Measurements from ENCODE around the gene CERKL.

Gene CERKL

DNA sequence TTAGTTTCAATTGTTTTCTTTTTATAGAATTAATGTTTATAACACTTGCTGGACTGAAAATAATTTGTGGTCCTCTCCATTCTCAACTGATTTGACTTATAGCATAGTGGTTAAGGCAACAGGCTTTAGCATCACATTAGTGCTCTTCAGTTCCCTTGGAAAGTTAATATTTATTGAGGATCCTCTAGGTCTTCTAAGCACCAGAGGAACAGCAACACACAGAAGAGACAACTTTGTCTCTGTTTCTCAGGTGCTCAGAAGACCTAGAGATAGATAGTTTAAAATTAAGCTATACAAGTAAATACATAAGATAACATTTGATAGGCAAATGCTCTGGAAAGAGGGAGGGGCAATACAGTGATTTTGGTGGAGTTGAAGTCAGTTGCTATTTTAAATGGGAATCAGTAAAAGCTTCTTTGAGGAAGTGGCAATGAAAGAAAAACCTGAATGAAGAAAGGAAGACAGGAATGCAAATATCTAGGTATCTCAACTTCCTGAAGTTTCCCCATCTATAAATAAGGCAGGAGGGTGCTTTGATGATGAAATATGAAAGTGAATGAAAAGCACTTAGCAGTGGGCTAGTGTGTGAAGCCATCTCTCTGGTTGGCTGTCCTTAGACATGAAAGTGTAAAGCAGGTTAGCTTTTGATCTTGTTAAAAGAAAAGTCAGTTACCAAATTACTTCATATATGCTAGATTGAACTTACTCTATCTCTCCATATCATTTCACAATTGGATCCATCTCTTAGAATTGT is 15.5 kb upstream of the CERKL start:
- no peak for TF ChIP-seq JUND (IDR thresholded peaks at IDR 0.05; ENCODE audit: low read depth)
- DNase-seq (ENCODE audit: low read depth in 1 of 2, low spot score in 1 of 2) = no peak
- in situ Hi-C loops (cut with HindIII; ENCODE audit: low pct_unique_long_range_greater_than_20kb, low sequenced_read_pairs) = no loop called here

DNA sequence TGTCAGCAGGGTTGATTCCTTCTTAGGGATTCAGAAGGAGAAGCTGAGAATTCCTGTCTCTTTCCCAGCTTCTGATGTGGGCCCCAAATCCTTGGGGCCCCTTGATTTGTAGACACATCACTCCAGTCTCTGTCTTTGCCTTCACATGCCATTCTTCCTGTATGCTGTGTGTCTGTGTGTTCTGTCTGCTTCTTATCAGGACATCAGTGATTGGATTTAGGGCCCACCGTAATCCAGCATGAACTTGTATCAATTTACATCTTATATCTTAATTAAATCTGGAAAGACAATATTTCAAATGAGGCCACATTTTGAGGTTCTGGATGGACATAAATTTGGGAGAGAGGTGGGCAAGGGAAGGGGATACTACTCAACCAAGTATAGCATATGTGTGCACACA is 13.7 kb upstream of the CERKL start:
- no peak for DNase-seq (ENCODE audit: low read depth in 1 of 2, low spot score in 1 of 2)
- in situ Hi-C loops (cut with HindIII; ENCODE audit: low pct_unique_long_range_greater_than_20kb, low sequenced_read_pairs) = no loop called here
- no peak for TF ChIP-seq JUND (IDR thresholded peaks at IDR 0.05; ENCODE audit: low read depth)

- in situ Hi-C loops (cut with HindIII; ENCODE audit: low pct_unique_long_range_greater_than_20kb, low sequenced_read_pairs) = no loop called here
- no peak for DNase-seq (ENCODE audit: low read depth in 1 of 2, low spot score in 1 of 2)
- TF ChIP-seq JUND (IDR thresholded peaks at IDR 0.05; ENCODE audit: low read depth) = no peak
Observed at GRCh38 chr2:181667234-181667633, 10.3 kb upstream of the CERKL start.

DNA sequence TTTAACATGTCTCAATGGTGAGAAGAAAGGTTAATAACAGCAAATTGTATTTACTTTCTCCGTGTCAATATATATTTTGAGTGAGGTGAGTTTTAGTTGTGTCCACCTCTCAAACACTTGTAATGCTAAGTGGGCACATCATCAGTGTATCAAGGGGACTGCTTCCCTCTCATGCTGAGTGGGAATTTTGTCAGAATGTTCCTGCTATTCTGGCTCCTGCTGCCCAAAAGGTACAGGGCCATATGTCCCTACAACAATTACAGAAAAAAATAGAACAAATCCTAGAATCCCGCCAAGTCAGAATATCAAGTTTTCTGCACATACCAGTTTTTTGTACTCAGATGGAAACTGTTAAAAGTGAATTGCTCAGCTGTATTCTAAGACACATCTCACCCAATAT is 5.4 kb upstream of the CERKL start:
- no peak for DNase-seq (ENCODE audit: low read depth in 1 of 2, low spot score in 1 of 2)
- in situ Hi-C loops (cut with HindIII; ENCODE audit: low pct_unique_long_range_greater_than_20kb, low sequenced_read_pairs) = no loop called here
- TF ChIP-seq JUND (IDR thresholded peaks at IDR 0.05; ENCODE audit: low read depth) = no peak

DNA sequence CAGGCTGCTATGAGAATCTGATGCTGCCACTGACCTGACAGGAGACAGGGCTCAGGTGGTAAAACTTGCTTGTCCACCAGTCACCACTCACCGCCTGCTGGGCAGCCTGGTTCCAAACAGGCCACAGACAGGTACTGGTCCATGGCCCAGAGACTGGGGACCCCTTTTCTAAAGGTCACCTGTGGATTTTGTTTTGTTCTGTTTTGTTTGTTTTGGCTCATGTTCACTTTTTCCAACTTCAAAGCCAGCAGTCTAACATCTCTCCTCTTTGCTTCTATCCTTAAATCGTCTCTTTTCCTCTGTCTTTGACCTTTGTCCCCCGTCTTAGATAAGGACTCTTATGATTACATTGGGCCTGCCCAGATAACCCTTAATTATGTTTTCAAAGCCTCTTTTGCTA is 3.3 kb upstream of the CERKL start:
- in situ Hi-C loops (cut with HindIII; ENCODE audit: low pct_unique_long_range_greater_than_20kb, low sequenced_read_pairs) = no loop called here
- no peak for TF ChIP-seq JUND (IDR thresholded peaks at IDR 0.05; ENCODE audit: low read depth)
- peak in 1 of 2 experiments; percentile 50 for DNase-seq (ENCODE audit: low read depth in 1 of 2, low spot score in 1 of 2)

DNA sequence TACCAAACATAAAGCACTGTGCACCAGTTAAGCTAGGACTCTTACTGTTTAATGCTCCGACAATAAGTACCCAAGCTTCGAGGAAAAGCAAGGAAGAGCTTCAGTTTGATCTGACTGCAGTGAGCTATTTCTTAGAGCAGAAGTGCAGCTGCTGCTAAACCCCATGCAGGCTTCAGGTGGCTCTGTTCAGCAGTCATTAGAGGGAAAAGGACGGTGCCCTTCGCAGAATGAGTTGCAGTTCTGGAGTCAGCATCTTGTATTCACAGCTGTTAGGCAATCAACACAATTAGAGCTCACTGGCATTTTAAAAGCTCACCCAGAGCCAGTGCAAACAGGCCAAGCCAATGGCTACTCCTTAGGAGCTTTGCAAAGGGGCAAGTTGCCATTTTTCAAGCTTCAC is 1.5 kb upstream of the CERKL start:
- in situ Hi-C loops (cut with HindIII; ENCODE audit: low pct_unique_long_range_greater_than_20kb, low sequenced_read_pairs) = no loop called here
- TF ChIP-seq JUND (IDR thresholded peaks at IDR 0.05; ENCODE audit: low read depth) = no peak
- no peak for DNase-seq (ENCODE audit: low read depth in 1 of 2, low spot score in 1 of 2)

DNA sequence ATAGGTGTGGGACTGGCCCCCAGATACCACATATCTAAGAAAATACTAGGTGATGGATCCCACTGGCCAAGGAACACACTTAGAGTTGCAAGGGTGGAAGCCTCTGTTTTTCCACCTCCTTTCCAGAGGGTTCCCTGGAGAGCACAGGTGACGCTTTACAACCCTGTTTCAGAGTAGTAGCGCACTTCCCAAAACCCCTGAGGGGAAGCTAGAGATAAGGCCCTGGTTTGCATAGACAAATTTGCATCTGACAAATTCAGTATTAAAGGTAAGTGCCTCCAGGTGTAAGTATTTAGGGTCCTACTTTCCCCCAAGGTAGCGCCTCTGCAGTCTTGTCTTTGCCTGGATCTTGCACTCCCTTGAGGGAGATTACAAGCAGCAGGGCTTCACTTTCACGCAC is 474 bp upstream of the CERKL start:
- no peak for TF ChIP-seq JUND (IDR thresholded peaks at IDR 0.05; ENCODE audit: low read depth)
- DNase-seq (ENCODE audit: low read depth in 1 of 2, low spot score in 1 of 2) = no peak
- in situ Hi-C loops (cut with HindIII; ENCODE audit: low pct_unique_long_range_greater_than_20kb, low sequenced_read_pairs) = no loop called here

- DNase-seq (ENCODE audit: low read depth in 1 of 2, low spot score in 1 of 2) = no peak
- in situ Hi-C loops (cut with HindIII; ENCODE audit: low pct_unique_long_range_greater_than_20kb, low sequenced_read_pairs) = no loop called here
- no peak for TF ChIP-seq JUND (IDR thresholded peaks at IDR 0.05; ENCODE audit: low read depth)
Observed at GRCh38 chr2:181655519-181655918, 1.4 kb downstream of the CERKL start.

DNA sequence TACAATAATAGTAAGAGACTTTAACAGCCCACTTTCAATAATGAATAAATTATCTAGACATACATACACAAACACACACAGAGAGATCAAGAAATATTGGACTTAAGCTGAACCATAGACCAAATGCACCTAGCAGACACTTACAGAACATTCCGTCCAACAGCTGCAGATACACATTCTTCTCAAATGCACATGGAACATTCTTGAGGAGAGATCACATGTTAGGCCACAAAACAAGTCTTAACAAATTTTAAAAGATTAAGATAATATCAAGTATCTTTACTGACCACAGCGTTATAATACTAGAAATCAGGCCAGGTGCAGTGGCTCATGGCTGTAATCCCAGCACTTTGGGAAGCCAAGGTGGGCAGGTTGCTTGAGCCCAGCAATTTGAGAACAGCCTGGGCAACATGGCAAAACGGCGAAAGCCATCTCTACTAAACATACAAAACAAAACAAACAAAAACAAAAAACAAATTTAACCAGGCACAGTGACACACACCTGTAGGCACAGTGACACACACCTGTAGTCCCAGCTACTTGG is 7.4 kb downstream of the CERKL start:
- no peak for DNase-seq (ENCODE audit: low read depth in 1 of 2, low spot score in 1 of 2)
- in situ Hi-C loops (cut with HindIII; ENCODE audit: low pct_unique_long_range_greater_than_20kb, low sequenced_read_pairs) = no loop called here
- no peak for TF ChIP-seq JUND (IDR thresholded peaks at IDR 0.05; ENCODE audit: low read depth)

DNA sequence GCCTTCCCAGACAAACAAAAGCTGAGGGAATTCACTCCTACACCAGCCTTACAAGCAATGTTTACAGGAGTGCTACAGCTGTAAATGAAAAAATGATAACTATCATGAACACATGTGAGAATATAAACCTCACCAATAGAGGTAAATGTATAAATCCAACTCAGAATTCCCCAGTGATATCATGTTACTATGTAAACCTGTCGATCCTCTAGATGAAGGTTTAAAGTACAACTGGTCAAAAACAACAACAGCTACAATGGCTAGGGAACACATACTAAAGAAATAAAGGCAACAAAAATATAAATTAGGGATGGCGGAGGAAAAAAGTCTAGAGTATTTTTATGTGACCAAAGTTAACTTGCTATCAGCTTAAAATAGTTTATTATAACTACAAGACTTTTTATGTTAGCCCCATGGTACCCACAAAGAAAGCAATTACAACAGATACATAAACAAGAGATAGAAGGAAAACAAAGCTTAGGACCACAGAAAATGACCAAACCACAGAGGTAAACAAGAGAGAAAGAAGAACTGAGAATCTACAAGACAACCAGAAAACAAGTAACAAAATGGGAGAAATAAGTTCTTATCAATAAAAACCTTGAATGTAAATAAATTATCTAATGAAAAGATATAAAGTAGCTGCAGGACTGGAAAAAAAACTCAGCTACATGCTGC is 8.3 kb downstream of the CERKL start:
- no peak for DNase-seq (ENCODE audit: low read depth in 1 of 2, low spot score in 1 of 2)
- no peak for TF ChIP-seq JUND (IDR thresholded peaks at IDR 0.05; ENCODE audit: low read depth)
- in situ Hi-C loops (cut with HindIII; ENCODE audit: low pct_unique_long_range_greater_than_20kb, low sequenced_read_pairs) = no loop called here

DNA sequence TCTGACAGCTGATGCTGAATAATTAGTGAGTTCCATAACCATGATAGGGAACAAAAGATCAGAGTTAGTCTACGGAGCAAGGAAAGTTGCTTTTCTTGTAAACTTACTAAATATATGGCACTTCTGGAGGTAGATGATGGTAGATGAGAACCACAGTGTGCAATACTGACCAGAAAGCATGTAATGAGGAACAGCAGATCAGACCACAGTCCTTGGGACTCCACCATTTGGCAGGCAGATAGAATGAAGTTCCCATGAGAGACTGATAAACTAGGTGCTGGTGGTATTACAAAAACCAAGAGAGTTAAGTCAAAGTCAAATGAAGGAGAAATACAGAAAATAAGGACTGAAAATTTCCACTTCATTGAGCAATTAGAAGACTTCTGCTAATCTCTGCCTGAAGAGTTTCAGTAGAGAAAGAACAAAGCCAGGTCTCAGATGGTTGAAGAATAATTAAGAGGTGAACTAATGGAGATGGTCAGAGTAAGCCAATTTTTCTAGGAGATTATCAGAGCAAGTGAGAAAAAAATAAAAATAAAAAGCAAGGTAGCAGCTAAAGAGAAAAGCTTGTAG is 10.4 kb downstream of the CERKL start:
- no peak for DNase-seq (ENCODE audit: low read depth in 1 of 2, low spot score in 1 of 2)
- in situ Hi-C loops (cut with HindIII; ENCODE audit: low pct_unique_long_range_greater_than_20kb, low sequenced_read_pairs) = no loop called here
- TF ChIP-seq JUND (IDR thresholded peaks at IDR 0.05; ENCODE audit: low read depth) = no peak

DNA sequence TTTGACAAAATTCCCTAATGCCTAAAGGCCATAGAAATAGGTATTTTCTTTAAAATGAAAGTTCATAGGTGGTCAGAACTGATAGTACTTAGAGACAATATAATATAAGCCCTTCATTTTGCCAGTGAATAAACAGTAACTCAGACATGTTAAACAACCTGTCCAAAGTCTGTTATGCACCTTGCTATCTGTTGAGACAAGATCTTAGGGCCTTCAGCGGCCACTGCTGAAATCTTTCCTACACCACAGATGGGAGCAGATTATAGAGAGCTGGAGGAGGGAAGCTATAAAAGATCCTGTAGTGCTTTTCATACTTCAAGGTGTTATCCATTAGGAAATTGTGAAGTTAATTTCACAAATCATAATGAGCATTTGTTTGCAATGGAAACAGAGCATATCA is 13.8 kb downstream of the CERKL start:
- no peak for TF ChIP-seq JUND (IDR thresholded peaks at IDR 0.05; ENCODE audit: low read depth)
- in situ Hi-C loops (cut with HindIII; ENCODE audit: low pct_unique_long_range_greater_than_20kb, low sequenced_read_pairs) = no loop called here
- DNase-seq (ENCODE audit: low read depth in 1 of 2, low spot score in 1 of 2) = no peak

DNA sequence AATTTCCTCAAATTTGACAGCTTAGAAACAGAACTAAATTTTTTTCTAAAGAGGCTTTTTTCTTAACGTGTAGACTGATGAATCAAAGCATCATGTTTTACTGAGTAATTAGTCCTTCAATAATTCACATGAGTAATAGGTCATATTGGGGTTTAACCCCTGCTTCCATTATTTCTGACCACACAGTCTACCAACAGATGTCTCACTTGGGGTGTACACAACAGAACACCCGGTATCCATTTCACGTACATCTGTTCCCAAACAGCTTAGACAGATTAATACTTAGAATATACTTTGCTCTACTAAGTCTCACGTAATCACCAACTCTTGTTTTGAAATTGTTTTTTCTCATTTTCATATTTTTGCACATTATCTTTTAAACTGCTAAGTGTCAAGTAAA is 14.8 kb downstream of the CERKL start:
- in situ Hi-C loops (cut with HindIII; ENCODE audit: low pct_unique_long_range_greater_than_20kb, low sequenced_read_pairs) = no loop called here
- no peak for TF ChIP-seq JUND (IDR thresholded peaks at IDR 0.05; ENCODE audit: low read depth)
- DNase-seq (ENCODE audit: low read depth in 1 of 2, low spot score in 1 of 2) = no peak

All from T47D (cell line).